OCI-M1 (cell line): ENCODE measurements around the gene NTRK1.

Source experiments
- DNase-seq: peaks from one replicate; lab custom pipeline; 2025; lab: John Stamatoyannopoulos, UW

NTRK1 gene

DNA sequence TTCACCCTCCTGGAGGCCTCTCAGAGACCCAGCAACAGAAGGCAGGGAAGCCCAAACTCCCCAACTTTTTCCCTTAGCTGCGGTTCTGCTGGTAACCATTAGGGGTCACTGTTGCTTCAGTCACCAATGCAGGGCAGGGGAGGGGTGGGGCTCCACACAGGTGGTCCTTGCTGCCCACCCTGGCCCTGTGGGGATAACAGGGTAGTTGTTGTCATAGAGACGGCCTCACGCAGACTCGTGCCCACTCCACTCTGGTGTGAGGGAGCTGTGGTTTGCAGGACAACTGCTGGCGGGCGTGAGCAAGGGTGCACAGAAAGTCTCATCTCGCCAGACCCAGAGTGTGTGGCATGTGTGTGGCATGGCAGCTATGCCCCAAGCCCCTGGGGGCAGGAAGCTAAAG is 21.7 kb upstream of the NTRK1 start:
- peak; percentile 60 for DNase-seq

DNA sequence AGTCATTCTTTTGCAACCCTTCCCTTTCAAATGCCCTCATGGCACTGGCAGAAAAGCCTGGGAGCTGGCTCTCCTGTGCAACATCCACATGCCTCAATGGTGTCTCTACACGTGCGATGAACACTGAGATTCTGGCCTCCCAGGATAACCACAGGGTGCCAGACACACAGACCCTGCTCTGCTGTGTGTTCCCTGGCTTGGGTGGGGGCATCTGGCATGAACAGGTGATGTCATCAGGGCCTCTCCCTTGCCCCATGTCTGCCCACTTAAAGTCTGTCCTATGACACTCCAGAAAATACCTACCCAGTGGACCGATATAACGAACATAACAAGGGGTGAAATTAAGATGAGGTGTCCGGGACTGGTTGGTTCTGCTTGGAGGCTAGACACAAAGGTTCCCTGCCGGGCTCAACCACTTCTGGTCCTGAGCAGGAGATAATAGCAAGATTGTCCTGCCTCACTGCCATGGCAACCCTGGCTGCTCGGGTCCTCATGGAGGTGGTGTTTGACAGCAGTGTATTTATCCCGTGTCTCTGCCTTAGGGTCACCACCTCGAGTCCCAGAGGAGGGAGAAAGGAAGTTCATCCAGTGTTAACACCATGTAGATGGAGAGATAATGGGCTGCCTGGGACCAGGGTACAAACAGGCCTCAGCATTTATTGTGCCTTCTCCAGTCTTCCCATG is 21.1 kb upstream of the NTRK1 start:
- DNase-seq: no peak

DNA sequence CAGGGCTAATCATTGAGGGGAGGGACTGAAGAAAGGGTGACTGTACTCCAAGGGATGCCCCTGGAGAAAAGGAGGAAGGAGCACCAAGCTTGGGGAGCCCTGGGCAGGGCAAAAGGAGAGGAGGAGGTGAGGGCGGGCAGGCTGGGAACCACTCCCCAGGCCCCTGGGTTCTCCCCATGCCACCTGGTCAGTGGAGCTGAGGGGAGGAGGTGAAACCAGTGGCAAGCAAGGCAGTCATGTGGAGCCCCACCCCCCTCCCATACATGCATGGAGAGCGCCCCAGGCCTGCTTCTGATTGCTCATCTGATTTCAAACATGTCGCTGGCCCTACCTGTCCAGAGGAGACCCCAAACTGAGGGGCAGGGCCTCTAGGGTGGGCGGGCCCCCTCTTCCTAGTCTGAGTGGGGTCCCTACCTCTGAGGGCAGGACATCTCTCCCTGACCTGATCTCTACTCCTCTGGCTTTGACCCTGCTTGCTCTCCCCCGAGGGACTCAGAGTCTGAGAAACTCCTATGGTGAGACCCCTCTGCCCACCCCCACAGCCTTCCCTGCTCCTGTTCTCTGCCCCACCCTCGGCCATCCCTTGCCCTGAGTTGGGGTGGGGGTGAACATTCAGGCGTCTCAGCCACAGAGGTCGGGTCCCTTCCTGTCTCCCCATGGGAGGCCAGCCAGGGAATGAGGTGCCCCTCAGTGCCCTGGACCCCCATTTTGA is 20.3 kb upstream of the NTRK1 start:
- DNase-seq: no peak

DNA sequence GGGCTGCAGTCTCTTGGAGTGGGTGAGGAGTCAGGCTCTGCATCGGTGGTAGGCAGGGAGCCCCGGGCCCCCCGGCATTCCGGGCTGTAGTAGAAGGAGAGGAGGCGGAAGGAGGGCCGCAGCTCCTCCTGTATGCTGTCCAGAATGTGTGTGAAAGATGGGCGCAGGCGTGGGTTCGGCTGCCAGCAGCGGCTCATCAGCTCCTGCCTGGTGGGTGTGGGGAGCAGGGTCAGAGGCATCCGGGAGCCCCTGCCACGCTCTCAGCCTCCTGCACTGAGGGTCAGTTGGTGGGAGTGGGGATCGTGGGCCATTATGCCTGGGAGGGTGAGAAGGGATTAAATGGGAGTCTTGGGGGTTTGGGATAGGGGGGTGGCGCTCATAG is 19.8 kb upstream of the NTRK1 start:
- no peak for DNase-seq

DNA sequence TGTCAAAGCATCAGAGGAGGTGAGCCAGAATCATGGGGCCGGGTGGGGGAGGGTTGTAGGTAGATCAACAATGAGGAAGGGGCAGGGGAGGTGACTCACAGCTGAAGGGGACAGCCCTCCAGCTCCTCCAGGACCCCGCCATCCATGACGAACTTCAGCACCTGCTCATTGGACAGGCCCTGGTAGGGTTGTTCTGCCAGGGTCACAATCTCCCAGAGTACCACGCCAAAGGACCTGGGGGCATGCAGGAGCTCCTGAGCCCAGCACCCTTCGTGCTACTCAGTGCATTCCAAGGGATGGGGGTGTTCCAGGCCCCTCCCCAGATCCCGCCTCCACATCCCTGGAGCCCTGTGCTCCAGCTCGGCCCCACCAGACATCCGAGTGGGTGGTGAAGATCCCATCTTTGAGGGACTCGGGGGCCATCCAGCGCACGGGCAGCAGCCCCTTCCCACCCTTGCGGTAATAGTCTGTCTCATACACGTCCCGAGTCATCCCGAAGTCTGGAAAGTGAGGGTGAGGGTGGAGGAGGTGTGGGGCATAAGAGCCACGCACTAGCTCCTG is 19.3 kb upstream of the NTRK1 start:
- no peak for DNase-seq

DNA sequence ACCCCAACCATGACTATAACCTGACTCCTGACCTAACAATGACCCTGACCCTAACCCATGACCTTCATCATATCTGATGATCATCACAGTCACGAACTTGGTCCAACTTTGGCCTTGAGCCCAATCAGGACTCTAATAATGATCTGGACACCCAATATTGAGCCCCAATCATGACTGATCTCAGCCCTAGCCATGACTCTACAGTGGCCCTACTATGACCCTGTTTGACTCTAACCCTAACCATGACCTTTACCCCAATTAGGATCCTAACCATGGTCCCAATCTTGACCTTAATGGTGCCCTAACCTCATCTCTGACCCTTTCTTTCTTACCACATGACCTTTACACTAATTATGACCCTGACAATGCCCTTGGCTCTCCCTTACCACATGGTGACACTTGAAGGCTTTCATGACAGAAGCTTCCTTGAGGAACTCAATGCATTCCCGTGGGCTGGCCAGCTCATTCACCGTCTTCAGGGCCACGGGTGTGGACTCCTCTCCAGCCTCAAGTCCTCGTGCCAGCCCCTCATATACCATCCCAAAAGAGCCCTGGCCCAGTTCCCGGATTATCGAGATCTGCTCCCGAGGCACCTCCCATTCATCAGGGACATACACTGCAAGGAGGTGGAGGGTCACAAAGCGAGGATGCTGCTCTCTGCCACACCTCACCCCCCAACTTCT is 17.9 kb upstream of the NTRK1 start:
- no peak for DNase-seq

DNA sequence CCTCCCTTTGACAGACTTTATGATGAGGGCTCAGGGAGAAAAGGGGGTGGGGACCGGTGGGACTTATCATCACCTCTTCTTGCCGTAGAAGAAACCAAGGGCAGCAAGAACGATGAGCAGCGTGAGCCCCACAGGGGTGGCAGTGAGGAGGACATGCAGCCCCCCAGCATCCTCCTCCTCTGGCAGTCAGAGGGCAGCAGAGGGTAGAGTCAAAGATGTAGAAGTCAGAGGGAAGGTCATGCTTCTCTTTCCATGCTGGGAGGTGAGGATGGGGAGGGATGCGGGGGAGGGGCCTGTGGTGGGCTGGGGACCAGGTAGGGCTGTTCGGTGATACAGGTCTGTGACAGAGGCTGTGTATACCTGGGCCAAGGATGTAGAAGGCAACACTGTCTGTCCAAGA is 16.6 kb upstream of the NTRK1 start:
- DNase-seq: no peak

DNA sequence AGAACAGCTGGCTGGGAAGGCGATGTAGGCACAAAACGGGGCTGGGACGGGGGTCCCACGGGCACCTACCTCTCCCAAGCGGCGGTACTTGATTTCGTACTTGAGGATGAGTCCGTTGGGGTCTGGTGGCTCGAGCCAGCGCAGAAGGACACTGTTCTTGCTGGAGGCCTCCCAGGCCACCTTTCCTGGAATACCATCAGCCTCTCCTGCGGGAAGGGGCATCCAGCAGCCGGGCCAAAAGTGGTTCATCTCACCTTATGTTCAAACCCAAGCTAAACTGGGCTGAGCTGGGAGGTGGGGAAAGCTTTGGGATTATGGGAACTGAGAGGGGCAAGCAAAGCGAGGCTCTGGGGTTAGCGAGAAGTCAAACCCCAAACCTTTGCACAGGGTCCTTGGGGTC is 16.0 kb upstream of the NTRK1 start:
- no peak for DNase-seq

DNA sequence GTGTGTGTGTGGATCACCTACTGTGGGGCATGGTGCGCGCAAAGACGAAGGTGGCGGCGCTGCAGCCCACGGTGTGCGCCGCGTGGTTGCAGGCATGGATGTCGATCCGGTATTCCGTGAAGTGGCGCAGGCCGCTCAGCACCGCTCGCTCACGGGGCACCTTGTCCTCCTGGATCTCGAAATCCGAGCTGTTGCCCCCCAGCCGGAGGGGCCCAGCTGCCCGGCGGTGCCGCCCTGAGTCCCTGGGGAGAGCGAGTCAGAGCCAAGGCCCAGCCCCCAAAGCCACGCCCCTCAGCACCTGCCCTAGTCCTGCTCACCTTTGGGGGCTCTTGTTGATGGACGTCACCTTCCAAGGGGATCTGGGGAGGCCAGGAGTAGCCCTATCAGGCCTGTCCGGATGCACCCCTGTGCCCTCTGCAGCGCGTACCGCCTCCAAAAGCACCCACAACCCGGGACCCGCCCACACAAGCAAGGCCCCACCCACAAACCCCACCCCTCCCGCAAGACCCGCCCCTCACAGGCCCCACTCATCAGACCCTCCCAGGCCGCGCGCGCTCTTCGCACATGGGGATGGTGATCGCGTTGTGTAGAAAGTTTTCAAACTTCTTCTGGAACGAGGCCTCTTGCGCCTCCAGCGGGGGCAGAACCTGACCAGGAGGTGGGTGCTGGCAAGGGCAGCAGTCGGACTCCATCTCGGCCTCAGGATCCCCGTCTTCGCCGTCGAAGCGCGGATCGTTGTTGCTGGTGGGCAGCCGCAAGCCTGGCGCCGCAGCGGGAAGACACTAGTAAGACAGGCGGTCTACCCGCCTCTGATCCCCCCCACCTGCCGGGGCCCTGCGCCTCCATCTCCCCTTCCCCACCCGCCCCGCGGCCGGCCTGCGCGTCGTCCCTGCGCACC is 15.4 kb upstream of the NTRK1 start:
- DNase-seq: no peak

DNA sequence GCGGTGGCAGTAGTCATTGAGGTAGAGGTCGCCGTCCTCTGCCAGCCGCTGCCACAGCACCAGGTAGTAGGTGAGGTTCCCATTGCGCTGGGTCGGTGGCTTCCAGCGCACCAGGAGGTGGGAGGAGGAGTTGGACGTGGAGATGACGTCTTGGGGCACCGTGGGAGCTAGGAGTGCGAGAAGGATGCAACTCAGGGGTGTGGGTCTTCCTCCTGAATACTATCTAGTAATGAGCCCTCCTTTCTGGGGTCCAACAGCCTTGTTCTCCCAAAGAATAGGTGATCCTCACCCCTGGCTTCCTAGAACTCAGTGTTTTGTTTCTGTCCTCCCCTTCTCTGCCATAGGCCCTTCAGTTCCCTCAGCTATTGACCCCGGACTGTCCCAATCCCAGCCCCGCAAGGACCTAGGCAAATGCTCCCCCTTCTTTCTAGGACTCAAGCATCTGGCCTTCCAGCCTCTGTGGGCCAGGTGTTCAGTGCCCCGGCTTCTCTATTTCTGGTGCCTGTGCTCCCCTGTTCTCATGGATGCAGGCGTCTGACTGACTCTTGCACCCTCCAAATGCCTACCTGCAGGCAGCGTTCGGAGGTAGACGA is 14.6 kb upstream of the NTRK1 start:
- DNase-seq: no peak

DNA sequence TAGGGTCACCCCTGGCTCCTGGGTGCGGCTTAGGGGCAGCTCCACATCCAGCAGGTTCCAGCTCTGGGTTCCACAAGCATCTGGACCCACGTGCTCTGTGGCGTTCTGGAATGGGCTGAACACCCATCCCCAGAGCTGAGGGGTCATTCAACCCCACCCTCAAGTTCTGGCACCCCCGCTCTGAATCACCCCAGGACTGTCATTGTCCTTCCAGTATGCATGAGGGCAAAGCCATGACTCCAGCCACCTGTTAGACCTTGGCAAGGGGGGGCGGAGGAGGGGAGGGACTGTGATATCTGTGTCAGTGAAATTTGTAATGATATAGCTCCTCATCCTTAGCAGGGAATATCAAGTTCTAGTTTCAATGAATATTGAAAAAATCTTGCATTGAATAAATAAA is 14.0 kb upstream of the NTRK1 start:
- no peak for DNase-seq

DNA sequence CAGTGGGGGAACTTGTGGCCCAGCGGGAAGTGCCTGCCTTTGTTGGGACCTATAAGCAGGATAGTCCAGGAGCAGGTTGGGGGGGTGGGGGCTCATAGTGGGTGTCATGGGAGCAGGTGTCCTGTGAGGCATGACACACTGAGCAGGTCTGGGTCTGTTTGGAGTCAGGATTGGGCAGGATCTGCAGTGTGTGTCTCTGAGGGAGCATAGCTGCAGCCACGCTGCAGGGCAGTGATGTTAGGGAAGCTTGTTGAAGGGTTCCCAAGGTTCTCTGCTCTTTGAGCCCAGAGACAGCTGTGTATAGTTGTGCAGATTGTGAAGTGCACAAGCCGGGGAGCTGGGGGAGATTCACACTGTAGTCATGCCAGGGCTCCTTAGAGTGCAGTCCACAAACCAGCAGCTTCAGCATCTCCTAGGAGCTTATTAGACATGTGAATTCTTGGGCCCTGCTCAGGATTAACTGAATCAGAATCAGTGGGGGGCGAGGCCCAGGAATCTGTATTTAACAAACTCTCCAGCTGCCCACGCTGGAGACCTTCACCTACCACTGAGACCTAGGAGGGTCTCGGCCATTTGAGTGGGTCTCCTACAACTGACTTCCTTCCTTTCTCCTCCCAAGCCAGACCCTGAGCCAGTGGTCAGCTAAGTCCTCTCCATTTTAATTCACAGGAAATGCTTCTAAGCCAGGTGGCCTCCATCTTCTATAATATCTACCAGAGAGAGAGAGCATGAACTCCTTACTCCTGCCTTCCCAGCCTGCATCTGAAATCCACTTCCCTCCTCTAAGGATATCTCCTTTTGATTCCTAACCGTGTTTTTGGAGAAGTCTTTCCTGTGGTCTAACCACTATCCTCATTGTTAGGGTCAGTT is 12.8 kb upstream of the NTRK1 start:
- no peak for DNase-seq

DNA sequence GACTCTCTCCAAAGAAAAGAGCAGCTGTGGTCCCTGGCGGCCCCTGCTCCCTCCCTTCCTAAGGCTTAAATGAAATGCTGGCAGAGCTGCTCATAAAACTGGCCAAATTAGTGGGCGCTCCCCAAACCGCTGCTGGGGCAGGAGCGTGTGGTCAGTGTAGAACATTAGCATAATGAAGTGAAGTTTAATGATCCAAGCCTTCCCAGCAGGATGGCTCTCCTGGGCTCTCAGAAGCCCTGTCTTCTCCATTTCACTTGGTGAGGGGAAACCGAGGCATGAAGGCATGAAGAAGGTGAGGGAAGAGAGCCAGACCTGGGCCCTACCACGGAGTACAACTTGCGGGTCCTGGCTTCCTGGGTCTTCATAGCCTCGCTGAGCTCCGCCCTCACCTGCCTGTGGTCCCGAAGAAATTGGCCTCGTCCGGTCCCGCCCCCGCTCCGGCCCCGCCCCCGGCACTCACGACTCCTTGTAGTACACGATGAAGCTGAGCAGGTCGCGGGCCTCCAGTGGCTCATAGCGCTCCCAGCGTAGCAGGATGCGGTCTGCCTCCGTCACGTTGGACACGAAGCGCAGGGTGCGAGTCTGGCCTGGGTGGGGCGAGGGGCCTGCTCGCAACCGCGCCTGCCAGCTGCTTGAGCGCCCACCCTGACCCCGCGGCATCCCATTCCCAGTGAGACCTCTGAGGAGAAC is 12.1 kb upstream of the NTRK1 start:
- no peak for DNase-seq

DNA sequence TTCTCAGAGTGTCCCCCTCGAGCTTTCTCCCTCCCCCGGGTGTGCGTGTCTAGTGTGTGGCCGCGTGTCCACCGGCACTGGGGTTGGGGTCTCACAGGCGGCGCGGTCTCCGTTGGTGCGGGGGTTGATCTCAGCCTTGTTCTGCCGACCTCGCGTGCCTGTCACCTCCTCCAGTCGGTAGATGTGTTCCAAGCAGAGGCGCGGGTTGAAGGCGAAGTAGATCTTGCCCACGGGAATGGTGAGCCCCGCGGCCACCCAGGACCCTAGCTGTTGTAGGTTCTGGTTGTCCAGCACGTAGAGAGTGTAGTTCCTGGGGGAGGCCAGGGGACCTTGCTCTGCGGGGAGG is 11.5 kb upstream of the NTRK1 start:
- DNase-seq: no peak

DNA sequence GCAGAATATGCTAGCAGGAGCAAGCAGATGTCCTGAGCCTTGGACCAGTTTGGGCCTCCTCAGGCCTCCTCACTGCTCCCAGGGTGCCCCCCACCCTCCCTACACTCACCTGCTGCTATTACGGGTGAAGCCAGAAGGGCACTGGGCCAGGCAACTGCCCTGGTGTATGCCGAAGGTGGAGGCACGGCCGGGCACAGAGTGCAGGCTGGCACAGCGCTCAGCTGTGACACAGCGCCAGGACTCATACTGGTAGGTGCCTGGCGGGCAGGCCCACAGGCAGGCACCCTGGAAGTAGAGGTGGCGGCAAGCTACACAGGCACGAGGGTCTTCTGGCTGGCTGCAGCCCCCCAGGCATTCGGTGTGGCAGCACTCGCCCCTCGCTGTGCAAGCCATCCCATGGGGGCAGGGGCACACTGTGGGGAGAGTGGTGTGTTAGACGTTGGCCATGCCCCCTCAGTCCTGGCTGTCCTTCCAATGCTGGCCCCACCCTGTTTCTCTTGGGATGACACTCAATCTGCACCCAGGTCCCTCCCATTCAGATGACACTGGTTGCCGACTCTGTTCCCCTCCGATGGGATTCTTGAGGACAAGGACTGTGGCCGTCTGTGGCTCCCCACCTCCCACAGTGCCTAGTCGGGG is 8.8 kb upstream of the NTRK1 start:
- DNase-seq: no peak

DNA sequence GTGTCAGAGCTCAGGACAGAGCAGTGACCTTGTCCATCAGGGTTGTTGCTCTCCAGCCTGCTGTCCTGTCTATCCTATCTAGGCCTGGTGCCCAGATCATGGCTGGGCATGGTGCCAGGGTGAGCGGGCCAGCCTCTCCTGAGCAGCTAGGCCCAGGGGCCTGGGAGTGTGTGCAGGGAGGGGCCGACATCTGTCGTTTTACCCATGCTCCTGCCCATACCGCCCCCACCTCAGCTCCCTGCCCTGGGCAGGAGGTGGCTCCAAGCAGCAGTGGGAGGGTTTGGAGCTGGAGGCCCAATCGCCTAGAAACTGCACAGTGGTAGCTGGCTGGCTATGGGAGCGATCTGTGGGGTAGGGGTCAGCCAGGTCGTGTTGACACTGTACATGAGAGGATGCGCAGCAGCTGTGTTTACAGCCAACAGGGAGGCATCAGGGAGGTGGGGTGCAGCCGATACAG is 8.2 kb upstream of the NTRK1 start:
- no peak for DNase-seq

DNA sequence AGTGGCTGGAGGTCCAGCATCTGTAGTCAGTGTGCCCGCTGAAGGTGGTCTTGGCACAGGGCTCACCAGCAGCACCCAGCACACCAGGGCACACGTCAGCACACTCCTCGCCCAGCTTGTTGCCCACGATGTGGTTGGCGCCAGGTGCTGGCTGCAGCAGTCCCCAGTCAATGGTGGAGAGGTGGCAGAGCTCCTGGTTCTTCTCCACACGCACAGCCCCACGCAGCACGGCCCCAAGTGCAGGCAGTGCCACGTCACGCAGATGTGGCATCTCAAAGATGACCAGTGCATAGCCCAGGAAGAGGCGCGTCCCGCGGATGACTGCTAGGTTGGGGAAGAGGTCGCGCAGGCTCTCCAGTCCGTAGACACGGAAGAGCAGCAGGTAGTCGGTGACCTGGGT is 6.9 kb upstream of the NTRK1 start:
- DNase-seq: no peak

DNA sequence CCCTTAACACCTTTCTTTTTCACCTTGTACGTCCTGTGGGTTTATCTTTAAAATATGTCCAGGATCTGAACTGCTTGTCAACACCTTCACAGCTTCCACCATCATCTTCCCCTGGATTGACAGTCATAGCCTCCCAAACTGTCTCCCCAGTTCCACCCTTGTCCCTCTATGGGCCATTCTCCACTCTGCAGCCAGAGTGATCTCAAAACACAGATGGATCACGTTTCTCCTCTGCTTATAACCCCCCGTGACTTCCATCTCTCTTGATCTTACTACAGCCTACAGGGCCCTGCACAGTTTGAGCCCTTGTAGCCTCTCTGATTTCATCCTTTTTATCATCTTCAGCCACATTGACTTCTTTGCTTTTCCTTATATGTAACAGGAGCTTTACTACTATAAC is 6.0 kb upstream of the NTRK1 start:
- DNase-seq: no peak

DNA sequence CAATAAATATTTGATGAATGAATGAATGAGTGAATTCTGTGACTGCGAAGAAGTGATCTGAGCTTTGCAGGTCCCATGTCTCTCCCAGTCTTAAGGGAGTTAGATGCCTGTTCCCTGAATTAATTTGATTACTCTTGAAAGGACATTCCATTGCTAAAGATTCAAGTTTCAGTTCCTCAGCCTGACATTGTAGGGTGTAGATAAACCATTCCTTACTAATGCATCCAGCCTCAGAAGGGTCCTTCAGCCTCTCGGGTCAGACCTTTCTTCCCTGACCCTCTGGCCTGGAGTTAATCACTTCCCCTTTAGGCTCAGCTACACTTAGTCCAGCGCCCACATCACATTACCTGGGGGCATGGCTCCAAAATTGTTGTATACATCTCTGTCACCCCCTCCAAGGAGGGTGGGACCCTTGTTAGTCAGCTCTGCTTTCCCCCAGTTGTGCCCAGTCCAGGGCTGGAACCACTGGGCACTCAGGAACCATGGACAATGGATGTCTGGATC is 4.3 kb upstream of the NTRK1 start:
- peak; percentile 37 for DNase-seq
